AG09309 (cell line): ENCODE measurements around the gene P2RX2.

Source experiments
- DNase-seq: peaks from one replicate; pipeline ENCODE4 v3.0.0-alpha.2; 2010; ENCODE audit warnings: low read depth
- H3K4me3 ChIP-seq: 2 replicates; pipeline ENCODE4 v1.5.1; 2011; ENCODE audit warnings: mild to moderate bottlenecking, low read depth, low read length, moderate library complexity; ENCODE audit not compliant: control insufficient read depth
- CTCF ChIP-seq: IDR thresholded peaks from 2 replicates; pipeline ENCODE4 v1.5.1; 2011; ENCODE audit warnings: mild to moderate bottlenecking, low read depth, low read length, inconsistent platforms; ENCODE audit not compliant: insufficient read depth, control insufficient read depth; ENCODE audit errors: missing control alignments

Gene P2RX2

GRCh38 chr12:132618683-132619043 lies at the start of gene P2RX2:
TSS of gene P2RX2 (plus strand) at chr12:132618776. CDS start at chr12:132618817, 41 bp downstream.
- TF ChIP-seq CTCF = no peak
- DNase-seq = no peak
- H3K4me3 ChIP-seq = no peak within 1 kb of the TSS

- H3K4me3 ChIP-seq = no peak overlapping the region
- no peak for DNase-seq
- no peak for TF ChIP-seq CTCF
Observed at GRCh38 chr12:132568826-132569480, 49.6 kb upstream of the P2RX2 start.

- no peak for DNase-seq
- no peak for TF ChIP-seq CTCF
- no peak overlapping the region for H3K4me3 ChIP-seq
Observed at GRCh38 chr12:132569856-132570480, 48.6 kb upstream of the P2RX2 start.

GRCh38 chr12:132570635-132571034 lies 47.9 kb upstream of the P2RX2 start:
- no peak for DNase-seq
- no peak for TF ChIP-seq CTCF
- no peak overlapping the region for H3K4me3 ChIP-seq

- no peak overlapping the region for H3K4me3 ChIP-seq
- TF ChIP-seq CTCF = no peak
- no peak for DNase-seq
Observed at GRCh38 chr12:132571051-132571450, 47.5 kb upstream of the P2RX2 start.

GRCh38 chr12:132571598-132571997 lies 47.0 kb upstream of the P2RX2 start:
- TF ChIP-seq CTCF = no peak
- no peak for DNase-seq
- no peak overlapping the region for H3K4me3 ChIP-seq
